Stimulated activated CD4-positive, alpha-beta T cell treated with anti-CD3 and anti-CD28 coated beads, Interleukin-1b, Interleukin-23, amount 100 ng/mL, for 24 hours (primary cell): ENCODE data around the gene SFSWAP.
"Not testable (repeated sequence)": the region's sequence is repeated elsewhere in the genome, so short reads cannot be mapped to it uniquely, and the experiment has no call there.

ENCODE experiments used
- DNase-seq, 4 experiments: peaks; one replicate each; pipeline ENCODE4 v3.0.0-alpha.2; 2020; ENCODE audit warnings: low read depth in 4 of 4, low spot score in 1 of 4

SFSWAP gene

DNA sequence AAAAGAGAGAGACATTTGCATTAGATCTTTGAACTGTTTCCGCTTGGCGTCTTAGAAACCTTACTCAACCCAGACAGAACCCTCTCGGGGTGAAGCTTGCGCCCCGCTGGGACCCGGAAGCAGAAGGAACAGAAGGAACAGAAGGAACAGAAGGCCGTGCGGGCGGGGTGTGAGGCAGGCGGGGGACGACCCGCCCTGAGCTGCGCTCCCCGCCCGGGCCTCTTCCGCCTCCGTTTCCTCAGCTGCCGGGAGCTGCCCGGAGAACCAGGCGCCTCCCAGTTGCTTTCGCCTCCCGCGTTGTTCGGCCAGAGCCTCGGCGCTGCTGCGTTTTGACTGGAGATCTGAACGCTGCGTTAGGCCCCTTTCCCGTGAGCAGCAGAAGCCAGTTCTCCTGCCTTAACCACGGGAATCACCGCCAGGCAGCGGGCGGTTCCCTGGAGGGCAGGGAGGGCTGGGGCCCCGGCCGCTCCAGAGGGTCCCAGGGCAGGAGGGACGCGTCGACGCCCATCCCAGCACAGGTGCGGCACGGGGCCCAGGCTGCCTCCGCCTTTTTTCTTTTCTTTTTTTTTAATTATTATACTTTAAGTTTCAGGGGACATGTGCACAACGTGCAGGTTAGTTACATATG lies 98.0 kb downstream of the SFSWAP start:
- DNase-seq = no peak

DNA sequence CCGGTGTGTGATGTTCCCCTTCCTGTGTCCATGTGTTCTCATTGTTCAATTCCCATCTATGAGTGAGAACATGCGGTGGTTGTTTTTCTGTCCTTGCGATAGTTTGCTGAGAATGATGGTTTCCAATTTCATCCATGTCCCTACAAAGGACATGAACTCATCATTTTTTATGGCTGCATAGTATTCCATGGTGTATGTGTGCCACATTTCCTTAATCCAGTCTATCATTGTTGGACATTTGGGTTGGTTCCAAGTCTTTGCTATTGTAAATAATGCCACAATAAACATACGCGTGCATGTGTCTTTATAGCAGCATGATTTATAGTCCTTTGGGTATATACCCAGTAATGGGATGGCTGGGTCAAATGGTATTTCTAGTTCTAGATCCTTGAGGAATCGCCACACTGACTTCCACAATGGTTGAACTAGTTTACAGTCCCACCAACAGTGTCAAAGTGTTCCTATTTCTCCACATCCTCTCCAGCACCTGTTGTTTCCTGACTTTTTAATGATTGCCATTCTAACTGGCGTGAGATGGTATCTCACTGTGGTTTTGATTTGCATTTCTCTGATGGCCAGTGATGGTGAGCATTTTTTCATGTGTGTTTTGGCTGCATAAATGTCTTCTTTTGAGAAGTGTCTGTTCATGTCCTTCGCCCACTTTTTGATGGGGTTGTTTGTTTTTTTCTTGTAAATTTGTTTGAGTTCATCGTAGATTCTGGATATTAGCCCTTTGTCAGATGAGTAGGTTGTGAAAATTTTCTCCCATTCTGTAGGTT lies 98.8 kb downstream of the SFSWAP start:
- not testable (repeated sequence) for DNase-seq

DNA sequence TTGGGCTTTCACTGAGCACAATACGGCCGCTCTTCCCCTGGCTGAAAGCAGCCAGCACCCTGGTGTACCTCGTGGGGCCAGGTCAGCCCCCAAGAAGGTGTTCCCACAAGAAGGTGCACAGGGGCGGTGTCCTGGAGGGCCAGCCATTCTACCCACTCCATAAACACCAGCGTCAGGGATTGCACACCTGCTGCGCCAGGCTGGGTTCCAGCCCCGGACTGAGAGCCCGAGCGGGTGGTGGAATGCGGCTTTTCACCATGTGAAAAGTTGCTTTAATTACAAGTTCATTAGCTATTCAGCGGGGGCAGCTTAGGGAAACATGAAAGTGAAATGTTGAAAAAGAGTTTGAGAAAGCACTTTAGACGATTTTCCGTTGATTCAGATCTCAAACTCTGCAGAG lies 99.8 kb downstream of the SFSWAP start:
- DNase-seq = no peak

DNA sequence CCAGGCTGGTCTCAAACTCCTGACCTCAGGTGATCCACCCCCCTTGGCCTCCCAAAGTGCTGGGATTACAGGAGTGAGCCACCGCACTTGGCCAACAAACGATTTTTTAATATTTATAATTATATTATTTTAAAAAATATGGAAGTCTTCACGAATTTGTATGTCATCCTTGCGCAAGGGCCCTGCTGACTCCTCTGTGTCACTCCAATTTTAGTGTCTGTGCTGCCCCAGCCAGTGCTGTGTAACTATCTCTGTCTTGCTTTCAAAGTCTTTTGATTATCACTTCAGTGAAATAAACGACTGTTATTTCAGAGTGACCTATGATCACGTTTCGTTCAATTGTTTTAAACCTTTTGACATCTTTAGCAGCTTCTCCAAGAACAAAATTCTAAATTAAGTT lies 104.2 kb downstream of the SFSWAP start:
- no peak for DNase-seq

DNA sequence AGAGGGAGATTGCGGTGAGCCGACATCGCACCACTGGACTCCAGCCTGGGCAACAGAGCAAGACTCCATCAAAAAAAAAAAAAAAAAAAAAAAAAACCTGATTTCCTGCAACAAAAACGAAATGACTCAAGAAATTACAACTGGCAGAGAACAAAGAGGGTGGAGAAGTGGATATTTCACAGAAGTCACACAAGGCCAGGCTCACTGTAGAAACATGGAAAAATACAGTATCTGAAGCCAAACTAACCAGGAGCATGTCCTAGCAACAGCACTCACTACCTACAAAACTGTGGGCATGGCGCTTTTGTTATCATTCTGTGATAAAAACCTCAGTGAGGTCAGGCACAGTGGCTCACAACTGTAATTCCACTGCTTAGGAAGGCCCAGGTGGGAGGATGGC lies 105.6 kb downstream of the SFSWAP start:
- no peak for DNase-seq

DNA sequence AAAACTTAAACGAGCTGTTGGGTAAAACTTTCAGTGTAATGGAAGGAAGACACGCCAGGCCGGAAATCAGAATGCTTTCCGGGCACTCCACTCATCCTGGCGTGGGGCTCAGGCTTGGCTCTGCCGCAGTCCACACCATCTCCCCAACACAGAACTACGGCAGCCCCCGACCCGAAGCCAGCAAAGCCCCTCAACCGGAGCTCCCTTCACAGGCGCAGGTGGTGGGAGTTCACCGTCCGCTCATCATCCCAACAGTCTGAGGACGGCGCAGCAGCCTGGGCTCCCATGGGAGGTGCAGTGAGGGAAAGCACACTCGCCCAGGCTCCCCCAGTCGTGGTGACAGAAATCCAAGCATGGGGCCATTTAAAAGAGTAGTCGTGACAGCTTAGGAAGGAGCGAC lies 106.4 kb downstream of the SFSWAP start:
- DNase-seq = no peak

DNA sequence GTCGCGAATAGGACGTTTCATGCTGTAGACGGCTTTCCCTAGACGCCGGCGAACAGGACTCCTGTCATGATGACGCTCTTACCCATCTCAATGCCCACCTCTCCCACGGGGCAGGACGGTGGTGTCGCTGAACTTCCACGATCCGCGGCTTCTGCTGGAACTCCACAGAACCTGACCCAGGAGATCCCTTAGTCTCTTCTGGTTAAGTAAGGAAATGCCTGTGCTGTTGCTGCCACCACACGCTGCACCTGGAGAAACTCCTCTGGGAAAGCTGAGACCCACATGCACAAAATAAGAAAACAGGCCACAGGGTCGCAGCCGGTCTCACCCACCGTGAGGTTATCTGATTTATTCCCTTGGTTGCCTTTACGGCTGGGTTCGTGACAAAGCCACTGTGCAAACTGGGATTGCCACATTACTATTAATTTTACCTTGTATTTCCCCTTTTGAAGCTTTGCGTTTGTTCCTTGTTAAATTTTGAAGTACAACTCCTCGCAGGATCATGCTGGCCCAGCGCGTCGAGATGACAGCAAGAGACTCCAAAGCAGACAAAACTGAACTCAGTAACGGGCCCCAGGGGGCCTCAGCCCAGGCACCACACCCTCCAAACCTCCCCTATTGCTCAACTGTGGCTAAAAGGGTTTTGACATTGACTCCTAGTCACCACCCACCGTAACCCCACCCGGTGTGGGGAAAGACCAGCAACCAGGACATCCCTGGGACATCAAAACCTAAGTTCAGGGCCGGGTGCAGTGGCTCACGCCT lies 108.1 kb downstream of the SFSWAP start:
- no peak for DNase-seq

DNA sequence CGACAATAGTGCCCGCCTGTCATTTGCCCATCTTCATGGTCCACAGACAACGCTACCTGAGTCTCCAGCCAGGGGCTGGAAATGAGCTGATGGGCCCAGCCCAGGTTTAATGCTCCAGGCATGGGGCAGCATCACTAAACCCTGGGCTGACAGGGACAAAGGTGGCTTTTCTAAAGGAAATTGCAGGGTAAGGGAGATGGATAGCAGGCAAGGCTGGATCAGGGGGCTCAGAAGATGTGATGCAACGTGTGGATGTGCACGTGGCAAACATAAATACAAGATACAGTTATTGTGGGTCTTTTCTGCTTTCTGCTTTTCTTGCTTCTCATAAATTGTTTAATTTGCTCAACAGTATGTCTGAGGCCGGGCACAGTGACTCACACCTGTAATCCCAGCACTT lies 113.6 kb downstream of the SFSWAP start:
- DNase-seq = no peak

DNA sequence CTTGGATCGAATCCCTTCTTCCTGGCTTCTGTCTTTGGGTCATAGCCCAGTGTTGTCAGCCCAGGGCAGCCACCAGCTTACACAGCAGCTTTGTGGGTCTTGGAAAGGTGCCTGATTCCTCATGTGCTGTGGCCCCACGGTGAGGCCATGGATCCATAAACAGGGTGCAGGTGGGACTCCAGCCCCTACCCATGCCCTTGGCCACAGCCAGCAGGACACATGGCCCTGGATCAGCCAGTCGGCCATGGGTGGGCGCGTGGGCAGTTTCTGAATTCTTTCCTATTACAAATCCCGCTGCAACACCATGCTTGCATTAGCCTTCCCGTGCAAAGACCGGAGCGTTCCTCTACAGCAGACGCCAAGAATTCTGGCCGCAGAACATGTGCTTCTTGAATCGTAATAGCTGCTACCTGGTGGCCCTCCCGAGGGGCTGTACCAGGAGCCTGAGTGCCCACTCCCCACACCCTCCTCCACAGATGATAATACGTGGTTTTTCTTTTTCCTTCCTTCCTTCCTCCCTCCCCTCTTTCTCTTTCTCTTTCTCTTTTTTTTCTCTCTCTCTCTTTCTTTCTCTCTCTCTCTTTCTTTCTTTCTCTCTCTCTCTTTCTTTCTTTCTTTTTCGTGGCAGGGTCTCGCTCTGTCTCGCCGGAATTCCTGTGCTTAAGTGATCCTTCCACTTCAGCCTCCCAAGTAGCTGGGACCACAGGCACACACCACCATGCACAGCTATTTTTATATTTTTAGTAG lies 114.4 kb downstream of the SFSWAP start:
- DNase-seq = no peak

DNA sequence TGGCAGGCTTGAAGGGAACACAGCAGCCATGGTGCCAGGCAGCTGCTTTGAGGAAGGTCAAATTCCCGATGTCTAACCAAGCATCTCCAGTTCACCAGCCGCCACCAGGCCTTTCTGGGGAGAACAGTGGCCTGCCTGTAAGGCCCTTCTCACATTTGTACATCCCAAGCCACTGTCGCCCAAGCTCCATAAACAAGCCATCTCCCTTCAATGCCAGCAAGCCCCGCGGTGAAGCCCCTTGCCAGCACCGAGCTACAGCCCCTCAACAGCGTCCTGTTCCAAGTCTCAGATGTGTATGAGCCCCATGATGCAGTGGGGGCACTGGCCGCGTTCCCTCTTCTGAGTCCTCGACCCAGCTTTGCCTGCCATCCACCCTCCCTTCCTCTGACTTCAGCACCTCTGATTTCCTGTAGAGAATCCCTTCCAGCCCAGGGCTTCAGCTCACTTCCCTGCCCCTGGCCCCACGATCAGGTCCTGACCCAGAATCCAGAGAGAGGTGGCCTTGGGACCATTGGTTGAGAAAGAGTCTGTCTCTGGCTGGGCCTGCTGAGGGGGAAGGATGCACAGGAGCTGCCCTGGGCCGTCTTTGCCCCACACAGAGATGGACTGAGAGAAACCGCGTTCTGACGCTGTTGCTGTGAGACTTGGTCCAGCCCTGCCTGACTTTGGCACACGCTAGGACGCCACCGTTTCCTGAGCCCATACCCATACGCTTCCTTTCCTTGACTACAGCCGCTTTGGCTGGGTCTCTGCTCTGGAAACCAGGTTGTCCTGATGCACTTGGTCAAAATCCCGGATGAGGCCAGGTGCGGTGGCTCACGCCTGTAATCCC lies 115.4 kb downstream of the SFSWAP start:
- DNase-seq = no peak

DNA sequence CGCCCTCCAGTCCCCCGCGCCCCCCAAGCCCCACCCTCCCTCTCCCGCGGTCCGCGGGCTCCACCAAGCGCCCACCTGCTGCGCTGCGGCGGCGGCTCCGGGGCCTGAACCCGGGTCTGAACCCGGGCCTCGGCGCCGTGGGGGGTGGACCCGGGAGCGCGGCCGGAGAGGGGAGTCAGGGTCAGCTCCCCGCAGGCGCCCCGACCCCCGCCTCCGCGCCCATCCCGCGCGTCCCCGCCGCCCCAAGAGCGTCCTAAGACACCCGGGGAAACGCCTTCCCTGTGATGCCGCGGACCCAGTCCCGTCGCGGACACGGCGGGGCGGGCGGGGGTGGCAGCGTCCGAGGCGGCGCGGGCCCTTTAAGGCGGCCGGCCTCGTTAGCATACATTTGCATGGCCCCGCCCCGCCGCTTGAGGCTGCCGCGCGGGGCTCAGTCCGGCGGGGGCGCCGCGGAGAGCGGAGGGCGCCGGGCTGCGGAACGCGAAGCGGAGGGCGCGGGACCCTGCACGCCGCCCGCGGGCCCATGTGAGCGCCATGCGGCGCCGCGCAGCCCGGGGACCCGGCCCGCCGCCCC lies 117.2 kb downstream of the SFSWAP start, which contains the start of gene MMP17:
MMP17 (plus strand) TSS at position 433 of the 574 bp plus-strand sequence; CDS start at position 535, 102 bp downstream.
- no peak for DNase-seq

DNA sequence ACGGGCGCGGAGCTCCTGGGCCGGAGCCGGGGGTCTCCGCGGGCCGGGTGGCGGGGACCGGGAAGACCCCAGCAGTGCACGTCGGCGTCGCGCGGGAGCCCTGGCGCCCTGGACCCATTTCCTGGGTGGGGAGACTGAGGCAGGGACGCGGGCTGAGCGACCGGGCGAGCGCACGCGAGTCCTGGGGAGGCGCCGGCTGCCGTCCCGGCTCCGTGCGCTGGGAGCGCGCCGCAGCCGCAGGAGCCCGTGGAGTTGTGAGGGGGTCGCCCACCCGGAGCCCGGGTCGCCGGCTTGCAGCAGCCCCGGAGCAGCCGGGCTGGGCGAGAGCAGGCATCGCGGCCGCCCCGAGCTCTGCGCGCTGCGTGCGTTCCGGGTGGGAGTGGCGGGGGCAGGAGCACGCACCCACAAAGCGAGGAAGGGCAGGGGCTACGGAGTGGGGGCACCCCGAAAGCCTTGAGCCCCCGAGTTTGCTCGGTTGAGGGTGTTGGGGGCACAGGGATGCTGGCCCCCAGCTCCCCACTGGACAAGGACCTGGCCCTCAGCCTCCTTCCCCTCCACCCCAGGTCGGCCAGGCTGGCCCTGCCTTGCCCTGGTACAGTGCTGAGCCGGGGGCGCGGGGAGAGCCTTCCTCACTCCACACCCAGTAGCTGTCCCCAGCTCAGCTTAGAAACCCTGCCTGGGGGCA lies 117.9 kb downstream of the SFSWAP start:
- DNase-seq = no peak

DNA sequence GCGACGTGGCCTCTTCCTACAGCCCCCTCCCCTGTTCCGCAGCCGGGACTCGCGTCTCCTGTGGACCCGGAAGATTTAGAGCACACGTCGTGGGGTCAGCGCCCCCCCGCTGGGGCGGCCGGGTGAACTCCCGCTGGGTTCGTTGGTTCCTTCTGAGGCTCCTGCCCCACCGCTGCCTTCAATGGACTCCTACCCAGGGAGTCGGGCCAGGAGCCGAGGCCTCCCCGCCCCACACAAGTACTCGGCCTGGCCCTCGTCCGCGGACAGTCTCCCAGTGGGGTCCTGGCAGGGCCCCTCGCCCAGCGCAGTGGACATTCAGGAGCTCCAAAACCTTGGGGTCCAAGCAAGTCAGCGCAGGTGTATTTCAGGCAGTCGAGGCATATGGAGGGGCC lies 118.5 kb downstream of the SFSWAP start:
- DNase-seq = no peak

DNA sequence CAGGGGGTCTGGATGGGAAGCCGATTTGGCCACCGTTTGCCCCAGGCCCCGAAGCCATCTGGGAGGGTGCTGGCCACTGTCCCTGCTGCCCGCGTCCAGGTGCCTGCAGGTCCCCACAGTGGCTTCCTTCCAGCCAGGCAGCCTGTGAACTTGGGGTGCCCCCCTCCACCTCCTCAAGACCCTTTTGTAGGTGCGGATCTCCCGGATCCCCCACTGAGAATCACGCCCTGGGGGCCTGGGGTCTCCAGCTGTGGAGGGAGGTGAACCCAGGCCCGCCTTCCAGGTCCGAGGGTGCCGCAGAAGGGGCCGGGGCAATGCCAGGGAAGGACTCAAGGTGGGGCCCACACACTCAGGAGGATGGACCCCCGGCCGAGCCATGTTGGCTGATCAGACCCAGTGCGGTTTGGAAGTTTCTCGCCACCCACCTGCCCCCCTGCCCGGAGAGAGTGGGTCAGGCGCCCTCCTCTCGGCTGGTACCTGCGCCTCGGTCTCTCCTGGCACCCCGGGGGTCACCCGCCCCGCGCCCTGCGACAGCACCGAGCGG lies 119.0 kb downstream of the SFSWAP start:
- no peak for DNase-seq

DNA sequence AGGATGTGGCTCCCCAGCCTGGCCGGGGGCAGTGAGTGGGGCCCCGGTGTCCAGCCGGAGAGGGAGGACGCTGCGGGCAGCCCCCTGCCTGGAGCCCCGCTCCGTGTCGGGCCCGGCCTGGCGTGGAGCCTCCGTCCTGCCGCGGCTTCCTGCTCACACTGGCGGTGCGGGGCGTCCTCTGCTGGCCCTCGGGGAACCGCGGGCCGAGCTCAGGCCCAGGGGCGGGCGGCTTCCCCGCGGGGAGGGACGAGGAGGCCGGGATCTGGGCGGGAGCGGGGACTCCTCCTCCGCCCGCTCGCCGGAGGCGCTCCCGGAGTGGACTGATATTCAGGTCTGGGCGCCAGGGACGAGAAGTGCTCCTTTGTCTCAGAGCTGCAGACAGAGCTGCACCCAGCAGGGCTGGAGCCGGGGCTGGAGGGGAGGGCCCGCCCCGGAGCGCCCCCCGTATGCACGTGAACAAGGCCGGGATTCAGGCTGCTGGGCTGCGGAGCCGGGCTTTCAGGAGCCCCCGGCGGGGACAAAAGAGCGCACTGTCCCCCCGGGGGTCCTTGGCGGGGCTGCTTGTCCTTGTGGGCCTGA lies 119.5 kb downstream of the SFSWAP start:
- DNase-seq = peak in 1 of 4 experiments; percentile 22

DNA sequence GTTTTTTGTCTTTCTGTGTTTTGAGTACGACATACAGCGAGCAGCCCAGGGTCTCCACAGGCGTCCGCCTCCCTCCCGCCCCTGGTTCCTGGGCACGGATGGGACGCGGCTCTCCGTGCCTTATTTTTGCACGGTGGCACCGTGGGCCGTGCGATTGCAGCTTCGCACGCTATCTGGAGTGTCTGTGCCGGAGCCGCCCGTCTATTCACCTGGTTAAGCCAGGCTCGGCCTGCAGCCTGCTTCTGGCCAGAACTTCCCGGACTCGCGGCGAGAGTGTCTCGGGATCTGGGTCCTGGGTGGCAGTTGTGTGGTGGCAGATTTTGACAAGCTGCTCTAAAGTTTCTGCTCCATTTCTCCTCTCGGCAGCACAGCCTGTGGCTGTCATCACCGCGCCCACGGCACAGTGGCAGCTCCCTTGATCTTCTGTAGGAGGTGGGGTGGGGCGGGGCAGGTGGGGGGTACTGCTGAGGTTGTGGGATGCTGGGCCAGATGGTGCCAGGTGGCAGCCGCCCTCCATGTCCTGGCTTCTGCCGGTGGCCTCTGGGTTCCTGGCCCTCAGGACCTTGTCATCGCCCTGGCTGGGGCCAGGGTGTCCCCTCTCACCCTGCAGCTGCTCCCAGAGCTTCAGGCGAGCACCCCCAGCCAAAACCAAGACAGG lies 120.2 kb downstream of the SFSWAP start:
- DNase-seq = no peak

DNA sequence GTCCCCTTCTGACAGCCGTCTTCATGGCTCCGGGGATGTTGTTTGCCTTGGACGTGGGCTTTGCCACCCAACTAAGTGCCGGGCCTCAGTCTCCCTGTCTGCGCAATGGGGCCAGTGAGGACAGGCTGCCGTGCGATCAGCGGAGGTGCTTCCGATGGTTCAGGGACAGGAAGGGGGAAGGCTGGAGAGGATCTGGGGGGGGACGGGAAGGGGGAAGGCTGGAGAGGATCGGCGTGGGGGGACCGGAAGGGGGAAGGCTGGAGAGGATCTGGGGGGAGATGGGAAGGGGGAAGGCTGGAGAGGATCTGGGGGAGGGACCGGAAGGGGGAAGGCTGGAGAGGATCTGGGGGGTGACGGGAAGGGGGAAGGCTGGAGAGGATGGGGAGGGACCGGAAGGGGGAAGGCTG lies 120.7 kb downstream of the SFSWAP start:
- no peak for DNase-seq
